HG02642 (cell line): ENCODE data around the gene NPAS3.

ENCODE experiments used
- ATAC-seq: cut with Tn5 transposase; IDR thresholded peaks from one replicate; pipeline ENCODE4 v1.9.1; 2021; ENCODE audit warnings: mild to moderate bottlenecking; ENCODE audit not compliant: unreplicated experiment, poor library complexity

Gene NPAS3

GRCh38 chr14:33237115-33237740 is 298.5 kb downstream of the NPAS3 start:
- ATAC-seq: no peak

- no peak for ATAC-seq
These were observed 300.8 kb downstream of the NPAS3 start for GRCh38 chr14:33239465-33239864.

- ATAC-seq: no peak
These were observed 301.8 kb downstream of the NPAS3 start for GRCh38 chr14:33240466-33240865.

- no peak for ATAC-seq
These were observed 302.7 kb downstream of the NPAS3 start for GRCh38 chr14:33241331-33241730.

GRCh38 chr14:33249233-33249820 is 310.6 kb downstream of the NPAS3 start:
- ATAC-seq: no peak

GRCh38 chr14:33250963-33251362 is 312.3 kb downstream of the NPAS3 start:
- ATAC-seq: no peak

- no peak for ATAC-seq
These were observed 315.7 kb downstream of the NPAS3 start for GRCh38 chr14:33254342-33254741.

- ATAC-seq: no peak
These were observed 316.2 kb downstream of the NPAS3 start for GRCh38 chr14:33254861-33255395.

- ATAC-seq: no peak
These were observed 319.1 kb downstream of the NPAS3 start for GRCh38 chr14:33257796-33258195.

- no peak for ATAC-seq
These were observed 321.1 kb downstream of the NPAS3 start for GRCh38 chr14:33259764-33260163.

- ATAC-seq: no peak
These were observed 332.5 kb downstream of the NPAS3 start for GRCh38 chr14:33271216-33271615.

GRCh38 chr14:33271891-33272290 is 333.2 kb downstream of the NPAS3 start:
- no peak for ATAC-seq

GRCh38 chr14:33273978-33274377 is 335.3 kb downstream of the NPAS3 start:
- ATAC-seq: no peak

GRCh38 chr14:33275879-33276278 is 337.2 kb downstream of the NPAS3 start:
- ATAC-seq: no peak

- no peak for ATAC-seq
These were observed 341.2 kb downstream of the NPAS3 start for GRCh38 chr14:33279865-33280264.

GRCh38 chr14:33280646-33281045 is 342.0 kb downstream of the NPAS3 start:
- no peak for ATAC-seq

- no peak for ATAC-seq
These were observed 343.9 kb downstream of the NPAS3 start for GRCh38 chr14:33282331-33283230.

- no peak for ATAC-seq
These were observed 347.4 kb downstream of the NPAS3 start for GRCh38 chr14:33285902-33286700.

- no peak for ATAC-seq
These were observed 348.5 kb downstream of the NPAS3 start for GRCh38 chr14:33287189-33287588.

- ATAC-seq: no peak
These were observed 352.0 kb downstream of the NPAS3 start for GRCh38 chr14:33290641-33291040.
